GM12872 (cell line): ENCODE data around the gene ANKRD30A.

Experiments used
- TF ChIP-seq, protein P1 (sequence below): IDR thresholded peaks from 3 replicates; pipeline ENCODE4 v1.5.1; 2011; ENCODE audit warnings: low read depth, mild to moderate bottlenecking, low read length, moderate library complexity; ENCODE audit not compliant: insufficient read depth

ANKRD30A gene

DNA sequence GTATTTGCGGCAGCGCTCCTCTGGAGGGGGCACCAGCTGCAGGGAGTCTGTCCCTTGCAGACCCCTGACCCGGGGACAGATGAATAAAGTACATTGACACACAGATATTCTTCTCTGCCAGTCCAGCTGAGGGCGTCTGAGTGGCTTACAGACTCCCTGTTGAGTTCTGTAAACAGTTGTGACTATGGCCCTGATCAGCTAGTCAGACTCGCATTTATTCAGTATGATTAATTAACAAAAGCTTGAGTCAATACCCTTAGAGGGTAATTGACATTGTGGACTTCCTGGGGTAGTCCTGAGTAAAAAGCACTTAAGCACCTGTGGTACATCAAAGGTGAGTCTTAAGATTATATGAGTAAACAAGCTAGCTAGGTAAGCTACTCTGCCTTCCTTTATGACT lies 21.0 kb downstream of the ANKRD30A start:
- TF ChIP-seq, protein P1, sequence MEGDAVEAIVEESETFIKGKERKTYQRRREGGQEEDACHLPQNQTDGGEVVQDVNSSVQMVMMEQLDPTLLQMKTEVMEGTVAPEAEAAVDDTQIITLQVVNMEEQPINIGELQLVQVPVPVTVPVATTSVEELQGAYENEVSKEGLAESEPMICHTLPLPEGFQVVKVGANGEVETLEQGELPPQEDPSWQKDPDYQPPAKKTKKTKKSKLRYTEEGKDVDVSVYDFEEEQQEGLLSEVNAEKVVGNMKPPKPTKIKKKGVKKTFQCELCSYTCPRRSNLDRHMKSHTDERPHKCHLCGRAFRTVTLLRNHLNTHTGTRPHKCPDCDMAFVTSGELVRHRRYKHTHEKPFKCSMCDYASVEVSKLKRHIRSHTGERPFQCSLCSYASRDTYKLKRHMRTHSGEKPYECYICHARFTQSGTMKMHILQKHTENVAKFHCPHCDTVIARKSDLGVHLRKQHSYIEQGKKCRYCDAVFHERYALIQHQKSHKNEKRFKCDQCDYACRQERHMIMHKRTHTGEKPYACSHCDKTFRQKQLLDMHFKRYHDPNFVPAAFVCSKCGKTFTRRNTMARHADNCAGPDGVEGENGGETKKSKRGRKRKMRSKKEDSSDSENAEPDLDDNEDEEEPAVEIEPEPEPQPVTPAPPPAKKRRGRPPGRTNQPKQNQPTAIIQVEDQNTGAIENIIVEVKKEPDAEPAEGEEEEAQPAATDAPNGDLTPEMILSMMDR = no peak

DNA sequence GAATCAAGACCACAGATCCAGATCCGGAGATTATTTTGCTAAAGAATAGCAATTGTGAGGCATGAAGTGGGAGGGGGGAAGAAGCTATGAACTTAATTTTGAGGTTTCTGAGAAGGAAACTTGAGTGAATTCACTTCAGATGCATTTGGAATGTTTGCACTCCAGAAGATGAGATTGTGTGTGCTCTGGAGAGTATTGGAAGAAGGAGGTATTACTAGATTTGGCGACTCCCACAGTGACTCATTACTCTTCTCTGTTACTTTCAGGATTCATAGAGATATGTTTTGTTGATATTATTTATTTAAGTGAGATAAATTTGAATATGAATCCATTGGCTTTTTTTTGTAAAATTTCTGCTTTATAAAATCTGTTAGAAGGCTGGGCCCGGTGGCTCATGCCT lies 80.7 kb downstream of the ANKRD30A start:
- TF ChIP-seq, protein P1 = no peak

DNA sequence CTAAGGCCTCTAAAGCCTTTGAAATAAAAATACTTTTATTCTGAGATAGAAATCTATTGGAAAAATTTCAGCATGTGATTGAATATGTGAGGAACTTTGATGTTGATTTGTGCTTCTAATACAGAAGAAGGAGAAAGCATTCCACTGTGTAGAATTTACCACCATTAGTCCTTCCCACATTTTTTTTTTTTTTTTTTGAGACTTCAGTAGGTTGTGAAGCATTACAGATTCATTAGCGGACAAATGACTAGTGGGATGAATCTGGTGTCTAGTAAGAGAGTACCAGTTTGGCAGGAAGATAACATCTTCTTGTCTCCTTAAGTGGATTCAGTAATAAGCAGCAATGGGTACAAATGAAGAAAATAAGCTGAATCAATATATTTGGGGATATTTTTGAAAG lies 95.5 kb downstream of the ANKRD30A start:
- TF ChIP-seq, protein P1 = no peak

DNA sequence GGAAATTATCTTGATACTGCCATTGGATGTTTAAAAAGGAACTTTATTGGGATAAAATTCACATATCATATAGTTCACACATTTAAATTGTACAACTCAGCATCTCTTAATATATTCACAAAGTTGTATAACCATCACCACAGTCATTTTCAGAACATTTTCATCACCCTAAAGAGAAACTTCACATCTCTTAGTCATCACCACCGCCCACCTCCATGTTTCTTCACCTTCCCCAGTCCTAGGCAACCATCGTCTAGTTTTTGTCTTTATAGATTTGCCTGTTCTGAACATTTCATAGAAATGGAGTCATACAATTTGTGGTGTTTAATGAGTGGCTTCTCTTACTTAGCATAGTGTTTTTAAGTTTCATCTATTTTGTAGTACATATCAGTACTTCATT lies 96.6 kb downstream of the ANKRD30A start:
- TF ChIP-seq, protein P1 = no peak

DNA sequence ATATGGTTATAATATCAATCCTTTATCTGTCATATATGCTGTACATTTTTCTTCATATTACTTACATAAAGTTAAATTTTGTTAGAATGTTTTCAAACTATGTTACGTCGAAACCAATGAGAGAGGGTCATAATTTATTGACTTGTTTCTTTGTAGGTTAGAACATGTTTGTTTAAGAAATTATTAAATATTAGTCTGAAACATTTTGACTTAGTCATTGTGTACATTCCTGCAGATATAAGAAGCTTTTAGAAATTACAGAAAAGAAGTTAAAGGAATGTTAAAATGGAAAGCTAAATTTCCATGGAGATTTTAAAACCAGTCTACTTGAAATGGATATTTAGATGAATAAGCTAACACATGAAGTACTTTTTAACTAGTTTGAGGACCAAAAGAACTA lies 99.8 kb downstream of the ANKRD30A start:
- TF ChIP-seq, protein P1 = no peak

DNA sequence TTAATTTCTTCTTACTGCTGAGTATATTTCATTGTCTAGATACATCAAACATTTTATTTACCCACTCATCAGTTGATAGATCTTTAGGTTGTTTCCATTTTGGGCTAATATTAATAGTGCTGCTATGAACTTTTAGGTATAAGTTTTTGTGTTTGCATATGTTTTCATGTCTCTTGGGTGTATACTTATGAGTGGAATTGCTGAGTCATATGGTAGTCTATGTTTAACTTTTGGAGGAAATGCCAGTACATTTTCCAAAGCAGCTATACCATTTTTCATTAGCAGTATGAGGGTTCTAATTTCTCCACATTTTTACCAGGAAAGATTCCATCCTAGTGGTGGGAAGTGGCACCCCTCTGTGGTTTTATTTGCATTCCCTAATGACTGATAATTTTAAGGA lies 101.1 kb downstream of the ANKRD30A start:
- TF ChIP-seq, protein P1 = no peak

DNA sequence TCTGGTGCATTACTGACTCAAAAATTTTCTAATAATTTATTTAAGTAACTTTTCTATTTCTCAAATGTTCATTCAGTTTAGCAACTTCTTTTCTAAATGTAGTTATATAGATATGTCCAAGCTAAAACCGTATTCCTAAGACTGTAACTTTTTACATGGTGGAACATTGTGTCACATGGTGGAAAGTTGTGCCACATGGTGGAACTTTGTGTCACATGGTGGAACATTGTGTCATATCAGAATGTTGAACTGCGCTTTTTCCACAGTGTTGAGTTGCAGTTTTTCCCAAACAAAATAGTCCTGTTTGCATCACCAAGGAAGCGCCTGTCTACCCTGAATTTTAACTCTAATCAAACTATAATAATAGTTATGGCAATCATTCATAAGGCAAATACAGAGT lies 109.3 kb downstream of the ANKRD30A start:
- TF ChIP-seq, protein P1 = no peak

DNA sequence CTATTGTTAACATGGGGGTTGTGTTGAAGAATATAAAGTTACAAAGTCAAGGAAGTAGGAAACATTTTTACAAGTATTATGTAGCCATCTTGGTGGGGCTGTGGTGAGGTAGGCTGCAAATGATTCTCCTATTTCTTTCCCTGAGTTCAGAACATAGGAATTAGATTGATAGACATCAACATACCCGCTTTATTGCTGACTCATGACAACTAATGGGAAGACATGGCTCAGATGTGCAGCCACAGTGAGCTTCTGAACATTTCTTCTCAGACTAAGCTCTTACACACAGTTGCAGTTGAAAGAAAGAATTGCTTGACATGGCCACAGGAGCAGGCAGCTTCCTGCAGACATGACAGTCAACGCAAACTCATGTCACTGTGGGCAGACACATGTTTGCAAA lies 110.7 kb downstream of the ANKRD30A start:
- TF ChIP-seq, protein P1 = no peak
